SK-N-SH (cell line): Measurements from ENCODE around the gene SSR3. TPM values are rescaled to one million over a fixed set of nuclear protein-coding genes. Genes with fewer than 3 reads are reported as not detected.
A peak's percentile ranks its signal among the peaks of the same experiment; 100 is the strongest.

Experiments
- CTCF ChIA-PET: fragments of 300-600, 350-600 bp; formaldehyde crosslinking; extraction: SDS; loops from one replicate; lab custom pipeline; 2021; lab: Yijun Ruan, JAX
- POLR2A ChIA-PET: fragments of 350-600 bp; sonication (Branson Sonifier 250); formaldehyde crosslinking; extraction: SDS; loops from one replicate; lab custom pipeline; 2020; ENCODE audit warnings: antibody characterized with exemption, inconsistent platforms; lab: Yijun Ruan, JAX
- DNase-seq: peaks from one replicate; pipeline ENCODE4 v3.0.0; 2012
- H2AFZ ChIP-seq: fragments of 200-600 bp; sonication (generic); 2 replicates; pipeline ENCODE4 v1.8.1; 2016; ENCODE audit warnings: antibody characterized with exemption, mild to moderate bottlenecking, low read depth
- H3F3A ChIP-seq: fragments of 200-600 bp; sonication (generic); replicated peaks from 2 replicates; pipeline ENCODE3; 2016; ENCODE audit warnings: antibody characterized with exemption, mild to moderate bottlenecking; ENCODE audit not compliant: insufficient read depth
- H3K27ac ChIP-seq, 2 experiments: fragments of 200-500 bp in 1 of 2; fragments of 200-600 bp in 1 of 2; sonication (Bioruptor generic) in 1 of 2; sonication (generic), shearing (Covaris generic) in 1 of 2; 2 replicates each; pipeline versions ENCODE4 v1.5.1 to v1.6.1; 2014 to 2016; ENCODE audit warnings: low read depth in 2 of 2, inconsistent platforms in 1 of 2, low read length in 1 of 2, mild to moderate bottlenecking in 1 of 2, mixed read lengths in 1 of 2
- H3K27me3 ChIP-seq: fragments of 200-600 bp; sonication (generic), shearing (Covaris generic); 2 replicates; pipeline ENCODE4 v1.6.1; 2016; ENCODE audit warnings: mixed run types; ENCODE audit not compliant: insufficient read depth
- H3K36me3 ChIP-seq, 2 experiments: fragments of 200-500 bp in 1 of 2; fragments of 200-600 bp in 1 of 2; sonication (Bioruptor generic) in 1 of 2; sonication (generic) in 1 of 2; replicated peaks in 1 of 2; 2 replicates each; pipeline versions ENCODE3 to v1.5.1; 2014 to 2016; ENCODE audit warnings: low read length in 1 of 2, mild to moderate bottlenecking in 1 of 2; ENCODE audit not compliant: insufficient read depth in 2 of 2, control insufficient read depth in 1 of 2
- H3K4me1 ChIP-seq, 2 experiments: fragments of 200-500 bp in 1 of 2; fragments of 200-600 bp in 1 of 2; sonication (Bioruptor generic) in 1 of 2; sonication (generic), shearing (Covaris generic) in 1 of 2; 2 replicates each; pipeline versions ENCODE4 v1.5.1 to v1.6.1; 2014 to 2016; ENCODE audit warnings: low read depth in 1 of 2, low read length in 1 of 2, mixed run types in 1 of 2; ENCODE audit not compliant: insufficient read depth in 2 of 2, control insufficient read depth in 1 of 2
- H3K4me2 ChIP-seq: fragments of 200-600 bp; sonication (generic), shearing (Covaris generic); 2 replicates; pipeline ENCODE4 v1.6.1; 2017; ENCODE audit warnings: mixed run types
- H3K4me3 ChIP-seq, 2 experiments: fragments of 200-500 bp in 1 of 2; fragments of 200-600 bp in 1 of 2; sonication (Bioruptor generic) in 1 of 2; sonication (generic), shearing (Covaris generic) in 1 of 2; 2 replicates each; pipeline versions ENCODE4 v1.5.1 to v1.8.1; 2014 to 2016; ENCODE audit warnings: low read depth in 2 of 2, inconsistent platforms in 1 of 2, low read length in 1 of 2, mild to moderate bottlenecking in 1 of 2, mixed read lengths in 1 of 2, moderate library complexity in 1 of 2
- H3K79me2 ChIP-seq: fragments of 200-600 bp; sonication (generic); 2 replicates; pipeline ENCODE4 v1.8.1; 2017; ENCODE audit warnings: mild to moderate bottlenecking; ENCODE audit not compliant: insufficient read depth
- H3K9ac ChIP-seq: fragments of 200-600 bp; sonication (generic); 2 replicates; pipeline ENCODE4 v1.6.1; 2017; ENCODE audit warnings: mixed run types
- H3K9me2 ChIP-seq: fragments of 200-600 bp; sonication (generic); 2 replicates; pipeline ENCODE4 v1.6.1; 2017; ENCODE audit warnings: mixed run types
- H3K9me3 ChIP-seq: fragments of 200-600 bp; sonication (generic); 2 replicates; pipeline ENCODE4 v1.6.1; 2017; ENCODE audit warnings: mixed run types, mild to moderate bottlenecking, moderate library complexity
- H4K20me1 ChIP-seq: fragments of 200-600 bp; sonication (generic); 2 replicates; pipeline ENCODE4 v1.6.1; 2017; ENCODE audit warnings: mild to moderate bottlenecking, mixed run types; ENCODE audit not compliant: insufficient read depth
- EP300 ChIP-seq, 2 experiments: IDR thresholded peaks; 2 replicates each; pipeline versions ENCODE4 v1.4.0 to v1.6.1; 2012; ENCODE audit warnings: borderline replicate concordance in 1 of 2, low read depth in 1 of 2, low read length in 1 of 2
- FOSL2 ChIP-seq: IDR thresholded peaks from 2 replicates; pipeline ENCODE4 v1.4.0; 2012; ENCODE audit warnings: low read depth, mild to moderate bottlenecking, moderate library complexity, borderline replicate concordance
- FOXM1 ChIP-seq: IDR thresholded peaks from 2 replicates; pipeline ENCODE4 v1.4.0; 2012; ENCODE audit warnings: low read depth, mild to moderate bottlenecking
- JUND ChIP-seq: IDR thresholded peaks from 2 replicates; pipeline ENCODE4 v1.4.0; 2012
- MEF2A ChIP-seq: IDR thresholded peaks from 2 replicates; pipeline ENCODE4 v1.4.0; 2012; ENCODE audit warnings: low read depth, borderline replicate concordance
- MXI1 ChIP-seq: IDR thresholded peaks from 2 replicates; pipeline ENCODE4 v1.6.1; 2012; ENCODE audit warnings: mild to moderate bottlenecking, low read depth, low read length, improper control_type of control experiment
- NFIC ChIP-seq: IDR thresholded peaks from 2 replicates; pipeline ENCODE4 v1.4.0; 2012; ENCODE audit warnings: borderline replicate concordance
- NRF1 ChIP-seq: IDR thresholded peaks from 2 replicates; pipeline ENCODE4 v1.6.1; 2012; ENCODE audit warnings: low read depth, mild to moderate bottlenecking, low read length
- PBX3 ChIP-seq: IDR thresholded peaks from 2 replicates; pipeline ENCODE4; 2012
- RFX5 ChIP-seq: IDR thresholded peaks from 2 replicates; pipeline ENCODE4 v1.6.1; 2012; ENCODE audit warnings: mild to moderate bottlenecking, improper control_type of control experiment, low read length
- TCF12 ChIP-seq: IDR thresholded peaks from 2 replicates; pipeline ENCODE4 v1.4.0; 2012
- TEAD4 ChIP-seq: IDR thresholded peaks from 2 replicates; pipeline ENCODE4 v1.4.0; 2012; ENCODE audit warnings: mild to moderate bottlenecking, borderline replicate concordance; ENCODE audit not compliant: insufficient read depth
- USF1 ChIP-seq: IDR thresholded peaks from 2 replicates; pipeline ENCODE4 v1.4.0; 2012; ENCODE audit warnings: low read depth, borderline replicate concordance
- YY1 ChIP-seq: IDR thresholded peaks from 2 replicates; pipeline ENCODE4 v1.4.0; 2012; ENCODE audit warnings: low read depth, mild to moderate bottlenecking
- WGBS: methylation state at CpG from one replicate; pipeline ENCODE4 v1.1.6; 2017; ENCODE audit warnings: low lambda C conversion rate; 5-methylcytosine and 5-hydroxymethylcytosine counted together
- polyA plus RNA-seq, 3 experiments: library from polyadenylated mRNA; depleted of rRNA; stranded (reverse); fragments of >200 nt; gene quantifications; 2 replicates each; pipeline ENCODE4 v1.2.3, GENCODE V29; 2012
- TF ChIP-seq, protein P1 (sequence below): IDR thresholded peaks from 2 replicates; pipeline ENCODE4 v1.4.0; 2012; ENCODE audit warnings: low read depth, borderline replicate concordance
- TF ChIP-seq, protein P2 (sequence below): IDR thresholded peaks from 2 replicates; pipeline ENCODE4 v1.4.0; 2012; ENCODE audit warnings: low read depth

The SSR3 gene
- polyA plus RNA-seq, 1 of the 3 experiments (the other 2 are of a cell fraction) = 61.7 TPM

DNA sequence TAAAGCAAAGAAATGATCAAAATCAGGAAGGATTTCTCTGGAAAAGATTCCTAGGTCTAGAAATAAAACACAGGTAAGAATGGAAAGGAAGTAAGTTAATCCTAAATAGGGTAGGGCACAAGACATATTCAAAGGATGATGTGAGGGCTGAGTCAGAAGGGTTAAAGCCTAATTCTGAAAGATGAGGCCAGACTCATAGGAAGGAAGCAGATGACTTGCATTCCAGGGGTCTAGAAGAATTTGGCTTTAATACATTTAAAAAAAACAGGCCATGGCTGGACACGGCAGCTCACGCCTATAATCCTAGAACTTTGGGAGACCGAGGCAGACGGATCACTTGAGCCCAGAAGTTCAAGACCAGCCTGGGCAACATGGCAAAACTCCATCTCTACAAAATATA is 3.2 kb downstream of the SSR3 start (continued):
- TF ChIP-seq USF1 = no peak
- no peak for TF ChIP-seq MXI1
- TF ChIP-seq TEAD4 = peak; percentile 90
- TF ChIP-seq FOXM1 = 0 out of 2 replicates have a peak, but pooled peaks have one; percentile 62
- TF ChIP-seq NRF1 = no peak
- TF ChIP-seq, protein P1, sequence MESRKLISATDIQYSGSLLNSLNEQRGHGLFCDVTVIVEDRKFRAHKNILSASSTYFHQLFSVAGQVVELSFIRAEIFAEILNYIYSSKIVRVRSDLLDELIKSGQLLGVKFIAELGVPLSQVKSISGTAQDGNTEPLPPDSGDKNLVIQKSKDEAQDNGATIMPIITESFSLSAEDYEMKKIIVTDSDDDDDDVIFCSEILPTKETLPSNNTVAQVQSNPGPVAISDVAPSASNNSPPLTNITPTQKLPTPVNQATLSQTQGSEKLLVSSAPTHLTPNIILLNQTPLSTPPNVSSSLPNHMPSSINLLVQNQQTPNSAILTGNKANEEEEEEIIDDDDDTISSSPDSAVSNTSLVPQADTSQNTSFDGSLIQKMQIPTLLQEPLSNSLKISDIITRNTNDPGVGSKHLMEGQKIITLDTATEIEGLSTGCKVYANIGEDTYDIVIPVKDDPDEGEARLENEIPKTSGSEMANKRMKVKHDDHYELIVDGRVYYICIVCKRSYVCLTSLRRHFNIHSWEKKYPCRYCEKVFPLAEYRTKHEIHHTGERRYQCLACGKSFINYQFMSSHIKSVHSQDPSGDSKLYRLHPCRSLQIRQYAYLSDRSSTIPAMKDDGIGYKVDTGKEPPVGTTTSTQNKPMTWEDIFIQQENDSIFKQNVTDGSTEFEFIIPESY = no peak

- H3K4me2 ChIP-seq = peak overlapping the region; percentile 78
- H3K79me2 ChIP-seq = peaks cover 87% of the 10 kb centered on the region
- H3K4me3 ChIP-seq = peak overlapping the region in 1 of 2 experiments; percentile 27; a peak in 2 of 4 replicates
- TF ChIP-seq JUND (peak; percentile 66), NRF1 (no peak), PBX3 (peak; percentile 57; the same call in 1 of the 2 replicates), EP300 (IDR thresholded peaks at IDR 0.05; ENCODE audit: borderline replicate concordance in 1 of 2, low read depth in 1 of 2, low read length in 1 of 2) (peak in 1 of 2 experiments; percentile 72; a peak in 1 of 4 replicates), TCF12 (peak; percentile 94), TEAD4 (peak; percentile 32; the same call in 1 of the 2 replicates), FOSL2 (peak; percentile 73), YY1 (no peak), NFIC (peak; percentile 67), MEF2A (0 out of 2 replicates have a peak, but pooled peaks have one; percentile 33), RFX5 (no peak), USF1 (no peak), MXI1 (no peak)
- TF ChIP-seq, protein P2, sequence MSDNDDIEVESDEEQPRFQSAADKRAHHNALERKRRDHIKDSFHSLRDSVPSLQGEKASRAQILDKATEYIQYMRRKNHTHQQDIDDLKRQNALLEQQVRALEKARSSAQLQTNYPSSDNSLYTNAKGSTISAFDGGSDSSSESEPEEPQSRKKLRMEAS = 0 out of 2 replicates have a peak, but pooled peaks have one; percentile 28
- TF ChIP-seq, all 33 proteins: peak for 9
- Histone ChIP-seq H3K9me2 (no peaks in the 10 kb centered on the region), H3F3A (peaks cover 53% of the 10 kb centered on the region), H3K4me1 (peaks cover 16 to 63% of the 10 kb centered on the region in 2 experiments), H3K27me3 (no peaks in the 10 kb centered on the region), H2AFZ (no peak overlapping the region), H3K27ac (peak overlapping the region; percentile 85 to 89), H3K9ac (peak overlapping the region; percentile 25), H3K36me3 (peaks cover 60 to 65% of the 10 kb centered on the region in 2 experiments), H3K9me3 (no peaks in the 10 kb centered on the region), H4K20me1 (peaks cover 18% of the 10 kb centered on the region)
- POLR2A ChIA-PET = no interaction called here
- DNase-seq = no peak
- 23% methylated on average over 4 of the region's 4 CpGs for WGBS
- CTCF ChIA-PET = interaction anchor here (0.7 to 3.7 kb wide), 3 partner anchors 10 to 470 kb away, joined by 3 to 12 read pairs (median 4); no protein-coding TSS in a partner anchor
These were observed 3.7 kb downstream of the SSR3 start for GRCh38 chr3:156551261-156551660.
